Measurements from ENCODE around the gene NUDT8.
"Not testable (repeated sequence)": the region's sequence is repeated elsewhere in the genome, so short reads cannot be mapped to it uniquely, and the experiment has no call there.

The NUDT8 gene

DNA sequence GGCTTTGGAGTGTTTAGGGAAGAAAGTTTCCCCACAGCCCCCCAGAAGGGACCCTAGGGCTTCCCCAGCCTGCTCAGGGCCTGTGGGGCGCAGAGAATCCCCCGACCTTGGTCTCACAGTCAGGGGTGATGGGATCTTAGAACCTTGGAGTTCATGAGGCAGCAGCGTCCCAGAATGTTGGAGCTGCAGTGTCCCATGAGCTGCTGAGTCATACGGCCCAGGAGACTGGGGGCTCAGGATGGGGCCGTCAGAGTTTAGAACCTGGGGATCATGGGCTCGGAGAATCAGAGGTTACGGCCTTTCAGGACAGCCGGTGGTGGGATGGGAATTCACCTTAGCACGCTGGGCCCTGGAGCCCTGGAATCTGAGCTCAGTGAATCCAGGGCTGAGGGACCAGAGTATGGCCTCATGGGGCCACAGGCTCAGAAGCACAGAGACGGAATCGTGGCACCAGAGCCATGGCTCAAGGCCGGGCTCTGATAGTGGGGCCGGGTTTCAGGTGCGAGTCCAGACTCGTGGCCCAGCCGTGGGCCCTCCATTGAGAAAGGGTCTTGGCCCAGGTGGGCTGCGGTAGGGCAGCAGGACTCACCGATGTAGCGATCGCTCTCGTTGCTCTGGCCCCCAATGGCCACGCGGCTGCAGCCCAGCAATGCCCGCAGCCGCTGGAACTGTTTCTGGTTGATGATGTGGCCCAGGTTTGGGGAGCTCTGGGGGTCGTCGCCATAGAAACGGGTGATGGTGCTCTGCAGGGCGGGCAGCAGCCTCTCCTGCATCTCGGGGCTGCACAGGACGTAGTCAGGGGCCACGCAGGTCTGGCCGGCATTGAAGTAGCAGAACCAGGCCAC lies 35.2 kb upstream of the NUDT8 start:
- no peaks in the 10 kb centered on the region for H3K36me3 ChIP-seq (ENCODE audit: insufficient read depth, low read length)
- H3K9me3 ChIP-seq (ENCODE audit: control insufficient read depth, insufficient read depth, low read length), result no peaks in the 10 kb centered on the region
- H3K4me1 ChIP-seq (ENCODE audit: insufficient read depth, low read length), result no peaks in the 10 kb centered on the region
- H3K9ac ChIP-seq (ENCODE audit: low read depth, low read length), result no peak overlapping the region

DNA sequence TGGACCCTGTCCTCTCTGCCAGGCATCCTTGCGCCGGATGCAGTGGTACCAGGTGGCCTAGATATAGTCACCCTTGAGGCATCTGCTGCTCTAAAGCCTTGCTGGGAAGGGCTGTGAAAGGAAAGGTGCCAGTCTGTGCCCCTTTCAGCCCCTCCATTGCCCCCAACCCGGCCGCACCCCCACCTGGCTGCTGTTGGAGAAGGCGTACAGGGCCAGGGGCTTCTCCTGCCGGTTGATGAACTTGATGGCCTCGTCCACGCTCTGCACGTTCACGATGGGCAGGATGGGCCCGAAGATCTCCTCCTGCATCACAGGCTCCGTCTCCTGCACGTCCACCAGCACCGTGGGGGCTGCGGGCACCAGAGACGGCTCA lies 34.5 kb upstream of the NUDT8 start:
- no peaks in the 10 kb centered on the region for H3K4me1 ChIP-seq (ENCODE audit: insufficient read depth, low read length)
- no peaks in the 10 kb centered on the region for H3K9me3 ChIP-seq (ENCODE audit: control insufficient read depth, insufficient read depth, low read length)
- H3K9ac ChIP-seq (ENCODE audit: low read depth, low read length), result no peak overlapping the region
- no peaks in the 10 kb centered on the region for H3K36me3 ChIP-seq (ENCODE audit: insufficient read depth, low read length)

DNA sequence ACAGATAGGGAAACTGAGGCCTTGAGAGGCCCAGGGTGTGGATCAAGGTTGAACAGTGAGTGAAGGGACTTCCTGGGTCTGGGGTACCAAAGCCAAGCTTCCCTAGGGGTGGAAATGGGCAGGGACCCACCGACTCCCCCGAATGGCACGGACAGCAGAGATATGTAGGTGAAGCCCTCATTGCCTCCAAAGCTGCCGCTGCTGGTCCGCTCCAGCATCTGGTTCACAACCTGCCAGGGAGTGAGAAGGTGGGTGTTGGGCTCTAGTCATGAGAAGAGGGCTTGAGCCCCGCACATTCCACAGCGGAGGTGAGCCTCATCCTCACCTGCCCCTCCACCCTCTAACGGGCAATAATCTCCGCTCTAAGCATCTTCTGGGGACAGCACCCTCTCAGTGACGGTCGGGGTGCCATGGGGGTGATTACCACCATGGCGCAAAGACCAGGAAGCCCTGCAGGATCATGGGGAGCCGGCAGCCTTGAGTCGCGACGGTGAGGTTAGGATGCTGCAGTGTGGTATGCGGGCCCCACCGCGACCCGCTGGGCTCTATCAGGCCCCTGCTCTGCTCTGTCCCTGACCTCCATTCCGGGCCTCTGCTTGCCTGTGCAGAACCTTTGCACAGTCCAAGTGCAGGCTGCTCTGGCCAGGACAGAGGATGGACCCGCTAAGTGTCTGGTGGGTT lies 33.9 kb upstream of the NUDT8 start:
- Histone ChIP-seq H3K4me1 (ENCODE audit: insufficient read depth, low read length) (no peaks in the 10 kb centered on the region), H3K9me3 (ENCODE audit: control insufficient read depth, insufficient read depth, low read length) (no peaks in the 10 kb centered on the region), H3K9ac (ENCODE audit: low read depth, low read length) (no peak overlapping the region), H3K36me3 (ENCODE audit: insufficient read depth, low read length) (no peaks in the 10 kb centered on the region)

DNA sequence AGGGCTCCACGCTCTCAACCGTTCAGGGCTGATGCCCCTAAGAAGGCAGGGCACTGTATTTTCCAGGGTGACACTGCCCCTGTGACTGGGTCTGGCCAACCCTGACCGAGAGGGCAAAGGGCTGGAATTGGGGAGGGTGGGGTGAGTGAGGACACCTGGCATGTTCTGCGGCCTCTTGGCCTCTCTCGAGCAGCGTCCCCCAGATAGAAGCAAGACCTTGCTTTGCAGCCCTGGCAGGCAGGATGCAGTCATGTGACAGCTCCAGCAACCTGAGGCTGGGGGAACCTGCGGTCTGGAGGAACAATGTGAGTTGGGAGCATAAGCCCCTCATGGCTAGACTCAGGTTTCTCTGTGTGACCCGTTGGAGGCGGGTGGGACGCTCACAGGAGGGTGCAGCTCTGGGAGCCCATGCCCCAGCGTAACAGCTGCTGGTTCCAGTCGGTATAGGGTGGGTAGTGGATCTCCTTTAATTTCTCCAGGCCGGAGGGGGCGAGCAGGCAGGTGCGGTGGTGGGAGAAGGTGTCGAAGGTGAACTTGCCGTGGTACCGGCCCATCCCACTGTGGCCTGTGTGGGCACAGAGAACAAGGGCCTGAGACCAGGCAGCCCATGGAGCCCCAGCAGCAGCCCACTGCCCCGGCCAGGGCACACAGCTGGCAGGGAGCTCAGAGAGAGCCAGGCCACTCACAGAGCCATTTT lies 33.2 kb upstream of the NUDT8 start:
- H3K9me3 ChIP-seq (ENCODE audit: control insufficient read depth, insufficient read depth, low read length), result no peaks in the 10 kb centered on the region
- H3K36me3 ChIP-seq (ENCODE audit: insufficient read depth, low read length), result no peaks in the 10 kb centered on the region
- H3K9ac ChIP-seq (ENCODE audit: low read depth, low read length), result no peak overlapping the region
- H3K4me1 ChIP-seq (ENCODE audit: insufficient read depth, low read length), result no peaks in the 10 kb centered on the region

GRCh38 chr11:67662142-67662834 lies 32.6 kb upstream of the NUDT8 start:
- Histone ChIP-seq H3K4me1 (ENCODE audit: insufficient read depth, low read length) (no peaks in the 10 kb centered on the region), H3K9me3 (ENCODE audit: control insufficient read depth, insufficient read depth, low read length) (no peaks in the 10 kb centered on the region), H3K9ac (ENCODE audit: low read depth, low read length) (no peak overlapping the region), H3K36me3 (ENCODE audit: insufficient read depth, low read length) (no peaks in the 10 kb centered on the region)

GRCh38 chr11:67660752-67661151 lies 31.0 kb upstream of the NUDT8 start:
- not testable (repeated sequence) for H3K9ac ChIP-seq (ENCODE audit: low read depth, low read length); H3K9me3 ChIP-seq (ENCODE audit: control insufficient read depth, insufficient read depth, low read length); H3K4me1 ChIP-seq (ENCODE audit: insufficient read depth, low read length); H3K36me3 ChIP-seq (ENCODE audit: insufficient read depth, low read length)

- H3K36me3 ChIP-seq (ENCODE audit: insufficient read depth, low read length); H3K9ac ChIP-seq (ENCODE audit: low read depth, low read length); H3K4me1 ChIP-seq (ENCODE audit: insufficient read depth, low read length): not testable (repeated sequence)
- H3K9me3 ChIP-seq (ENCODE audit: control insufficient read depth, insufficient read depth, low read length), result peaks cover 14% of the 10 kb centered on the region
Observed at GRCh38 chr11:67659651-67660165, 30.0 kb upstream of the NUDT8 start.

DNA sequence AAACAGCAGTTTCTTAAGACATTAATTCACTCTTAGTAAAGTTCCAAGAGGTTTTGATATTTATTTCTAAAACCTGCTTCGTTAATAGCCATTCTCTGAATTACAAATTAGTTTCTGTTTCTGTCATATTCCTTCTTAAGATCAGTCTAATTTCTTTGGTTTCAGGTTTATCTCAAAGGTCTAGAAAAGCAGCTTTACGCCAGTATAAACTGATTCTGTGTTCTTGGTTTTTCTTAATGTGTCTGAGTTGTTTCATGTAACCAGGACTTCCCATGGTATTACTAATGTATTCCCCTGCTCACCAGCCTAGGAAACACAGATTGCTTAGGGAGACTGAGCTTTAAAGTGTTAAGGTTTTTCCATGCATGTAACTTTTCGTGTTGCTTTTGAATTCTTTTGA lies 27.6 kb upstream of the NUDT8 start:
- no peak overlapping the region for H3K9ac ChIP-seq (ENCODE audit: low read depth, low read length)
- H3K9me3 ChIP-seq (ENCODE audit: control insufficient read depth, insufficient read depth, low read length), result peaks cover 14% of the 10 kb centered on the region
- no peaks in the 10 kb centered on the region for H3K36me3 ChIP-seq (ENCODE audit: insufficient read depth, low read length)
- no peaks in the 10 kb centered on the region for H3K4me1 ChIP-seq (ENCODE audit: insufficient read depth, low read length)

DNA sequence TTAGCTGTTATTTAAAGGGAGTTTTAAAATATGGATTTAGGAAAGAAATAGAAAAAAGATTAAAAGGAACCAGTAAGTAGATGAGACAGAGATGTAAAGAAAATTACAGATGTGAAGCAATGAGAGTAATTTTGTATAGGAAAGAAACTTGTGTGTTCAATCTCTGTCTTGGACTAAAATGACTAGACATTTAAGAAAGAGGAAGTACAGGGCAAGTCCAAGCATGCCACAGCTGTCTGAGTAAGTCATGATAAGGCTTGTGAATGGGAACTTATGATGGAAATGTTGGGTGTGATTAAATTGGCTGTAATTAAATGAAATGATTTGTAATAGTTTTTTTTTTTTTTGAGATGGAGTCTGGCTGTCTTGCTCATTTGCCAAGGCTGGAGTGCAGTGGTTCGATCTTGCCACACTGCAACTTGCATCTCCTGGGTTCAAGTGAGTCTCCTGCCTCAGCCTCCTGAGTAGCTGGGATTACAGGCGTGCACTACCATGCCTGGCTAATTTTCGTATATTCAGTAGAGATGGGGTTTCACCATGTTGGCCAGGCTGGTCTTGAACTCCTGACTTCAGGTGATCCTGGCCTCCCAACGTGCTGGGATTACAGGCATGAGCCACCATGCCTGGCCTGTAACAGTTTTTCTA lies 26.7 kb upstream of the NUDT8 start:
- H3K9me3 ChIP-seq (ENCODE audit: control insufficient read depth, insufficient read depth, low read length), result peaks cover 14% of the 10 kb centered on the region
- H3K9ac ChIP-seq (ENCODE audit: low read depth, low read length), result no peak overlapping the region

DNA sequence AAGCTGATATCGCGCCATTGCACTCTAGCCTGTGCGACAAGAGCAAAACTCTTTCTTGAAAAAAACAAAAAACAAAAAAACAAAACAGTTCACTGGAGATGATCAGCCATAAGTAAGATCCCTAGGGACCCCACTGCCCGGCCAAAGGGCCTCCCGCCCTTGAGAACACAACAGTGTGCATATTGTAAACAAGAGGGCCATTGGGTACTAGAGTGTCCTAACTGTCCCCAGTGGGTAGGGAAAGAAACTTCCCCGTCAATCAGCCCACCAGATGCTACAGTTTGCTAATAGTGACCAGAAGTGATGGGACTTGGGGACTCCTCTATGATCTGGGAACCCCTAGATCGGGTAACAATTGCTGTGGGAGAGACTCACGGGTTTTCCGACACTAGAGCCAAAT lies 24.5 kb upstream of the NUDT8 start:
- H3K36me3 ChIP-seq (ENCODE audit: insufficient read depth, low read length), result no peaks in the 10 kb centered on the region
- H3K4me1 ChIP-seq (ENCODE audit: insufficient read depth, low read length), result no peaks in the 10 kb centered on the region
- no peak overlapping the region for H3K9ac ChIP-seq (ENCODE audit: low read depth, low read length)
- peaks cover 14% of the 10 kb centered on the region for H3K9me3 ChIP-seq (ENCODE audit: control insufficient read depth, insufficient read depth, low read length)

More for the DNA sequence above, 26.7 kb upstream of the NUDT8 start:
- Histone ChIP-seq H3K36me3 (ENCODE audit: insufficient read depth, low read length) (no peaks in the 10 kb centered on the region), H3K4me1 (ENCODE audit: insufficient read depth, low read length) (no peaks in the 10 kb centered on the region)

- Histone ChIP-seq H3K9me3 (ENCODE audit: control insufficient read depth, insufficient read depth, low read length) (peaks cover 14% of the 10 kb centered on the region), H3K36me3 (ENCODE audit: insufficient read depth, low read length) (no peaks in the 10 kb centered on the region), H3K9ac (ENCODE audit: low read depth, low read length) (no peak overlapping the region), H3K4me1 (ENCODE audit: insufficient read depth, low read length) (no peaks in the 10 kb centered on the region)
Observed at GRCh38 chr11:67652965-67653845, 23.5 kb upstream of the NUDT8 start.

GRCh38 chr11:67651976-67652781 lies 22.4 kb upstream of the NUDT8 start:
- Histone ChIP-seq H3K9ac (ENCODE audit: low read depth, low read length) (no peak overlapping the region), H3K36me3 (ENCODE audit: insufficient read depth, low read length) (no peaks in the 10 kb centered on the region), H3K4me1 (ENCODE audit: insufficient read depth, low read length) (no peaks in the 10 kb centered on the region)

More at GRCh38 chr11:67651976-67652781, 22.4 kb upstream of the NUDT8 start:
- peaks cover 14% of the 10 kb centered on the region for H3K9me3 ChIP-seq (ENCODE audit: control insufficient read depth, insufficient read depth, low read length)

Measured in ES-I3 (cell line).